Measurements from ENCODE around the gene DNALI1.
"Not testable (repeated sequence)": the region's sequence is repeated elsewhere in the genome, so short reads cannot be mapped to it uniquely, and the experiment has no call there.

The DNALI1 gene

GRCh38 chr1:37545019-37545418 is 11.7 kb upstream of the DNALI1 start:
- no peak for DNase-seq
- intact Hi-C loops (cut with DNase I), result no loop called here

- intact Hi-C loops (cut with DNase I), result no loop called here
- DNase-seq, result no peak
Measured at GRCh38 chr1:37549341-37549740, 7.4 kb upstream of the DNALI1 start.

- DNase-seq, result no peak
- intact Hi-C loops (cut with DNase I), result no loop called here
Measured at GRCh38 chr1:37553598-37553926, 3.2 kb upstream of the DNALI1 start.

GRCh38 chr1:37553927-37554808 is 2.6 kb upstream of the DNALI1 start, which contains the start of gene SNIP1:
Gene SNIP1 (minus strand): TSS chr1:37554293. CDS start chr1:37554229, 64 bp downstream.
- DNase-seq, result peak; percentile 79 to 99 (median 97)
- intact Hi-C loops (cut with DNase I), result no loop called here

- no peak for DNase-seq
- intact Hi-C loops (cut with DNase I), result loop anchor here (2.0 to 5.0 kb wide), 2 partner anchors 40 to 43 kb away; partner anchors contain the start of genes GNL2 and MEAF6
Measured at GRCh38 chr1:37557402-37557801, 662 bp downstream of the DNALI1 start.

GRCh38 chr1:37558411-37558810 is 1.7 kb downstream of the DNALI1 start:
- DNase-seq, result no peak
- intact Hi-C loops (cut with DNase I), result loop anchor here (5.0 kb wide), 1 partner anchor 39 kb away; the partner anchor contains the start of gene GNL2

- DNase-seq, result no peak
- intact Hi-C loops (cut with DNase I), result loop anchor here (5.0 kb wide), 1 partner anchor 38 kb away; the partner anchor contains the start of gene GNL2
Measured at GRCh38 chr1:37559080-37559479, 2.3 kb downstream of the DNALI1 start.

GRCh38 chr1:37559957-37560379 is 3.2 kb downstream of the DNALI1 start:
- DNase-seq, result not testable (repeated sequence)
- intact Hi-C loops (cut with DNase I), result loop anchor here (5.0 kb wide), 1 partner anchor 37 kb away; the partner anchor contains the start of gene GNL2

GRCh38 chr1:37560401-37561132 is 3.8 kb downstream of the DNALI1 start:
- DNase-seq, result no peak
- intact Hi-C loops (cut with DNase I), result no loop called here

- intact Hi-C loops (cut with DNase I), result no loop called here
Measured at GRCh38 chr1:37561133-37562132, 4.7 kb downstream of the DNALI1 start.

GRCh38 chr1:37562984-37563383 is 6.2 kb downstream of the DNALI1 start:
- intact Hi-C loops (cut with DNase I), result no loop called here
- DNase-seq, result no peak

More at GRCh38 chr1:37561133-37562132, 4.7 kb downstream of the DNALI1 start:
- no peak for DNase-seq

- intact Hi-C loops (cut with DNase I), result no loop called here
- no peak for DNase-seq
Measured at GRCh38 chr1:37564892-37565291, 8.2 kb downstream of the DNALI1 start.

- intact Hi-C loops (cut with DNase I), result no loop called here
- DNase-seq, result no peak
Measured at GRCh38 chr1:37567023-37567422, 10.3 kb downstream of the DNALI1 start.

- no peak for DNase-seq
- intact Hi-C loops (cut with DNase I), result no loop called here
Measured at GRCh38 chr1:37570528-37571334, 14.0 kb downstream of the DNALI1 start.

- no peak for DNase-seq
- intact Hi-C loops (cut with DNase I), result no loop called here
Measured at GRCh38 chr1:37574834-37575480, 18.2 kb downstream of the DNALI1 start.

GRCh38 chr1:37575692-37576091 is 19.0 kb downstream of the DNALI1 start:
- intact Hi-C loops (cut with DNase I), result no loop called here
- DNase-seq, result no peak

- intact Hi-C loops (cut with DNase I); DNase-seq: not testable (repeated sequence)
Measured at GRCh38 chr1:37584544-37584943, 27.8 kb downstream of the DNALI1 start.
